GM12874 (cell line): Measurements from ENCODE around the gene DENND2A.

ENCODE experiments used
- CTCF ChIP-seq: IDR thresholded peaks from 2 replicates; pipeline ENCODE4 v1.5.1; 2011; ENCODE audit warnings: low read depth, mild to moderate bottlenecking, control low read depth, low read length, moderate library complexity; ENCODE audit not compliant: insufficient read depth

Gene DENND2A

GRCh38 chr7:140684066-140684950 lies 43.7 kb upstream of the DENND2A start:
- TF ChIP-seq CTCF = no peak

GRCh38 chr7:140683657-140684056 lies 43.0 kb upstream of the DENND2A start:
- TF ChIP-seq CTCF = no peak

DNA sequence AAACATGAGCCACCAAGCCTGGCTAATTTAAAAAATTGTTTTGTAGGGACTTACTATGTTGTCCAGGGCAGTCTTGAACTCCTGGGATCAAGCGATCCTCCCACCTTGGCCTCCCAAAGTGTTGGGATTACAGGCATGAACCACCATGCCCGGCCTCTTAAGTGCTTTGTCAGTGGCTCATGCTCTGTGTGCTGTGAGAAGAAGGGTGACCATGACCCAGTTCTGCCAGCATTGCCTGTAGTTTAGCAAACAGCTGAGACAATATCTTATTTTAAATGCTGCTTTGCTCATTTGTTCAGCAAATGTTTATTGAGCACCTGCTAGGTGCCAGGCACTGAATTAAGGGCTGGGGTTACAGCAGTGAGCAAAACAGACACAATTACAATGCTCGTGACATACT lies 41.2 kb upstream of the DENND2A start:
- no peak for TF ChIP-seq CTCF

GRCh38 chr7:140680886-140681285 lies 40.3 kb upstream of the DENND2A start:
- no peak for TF ChIP-seq CTCF

- no peak for TF ChIP-seq CTCF
Observed at GRCh38 chr7:140679186-140679585, 38.6 kb upstream of the DENND2A start.

- TF ChIP-seq CTCF = no peak
Observed at GRCh38 chr7:140678816-140679130, 38.2 kb upstream of the DENND2A start.

GRCh38 chr7:140678081-140678815 lies 37.6 kb upstream of the DENND2A start:
- TF ChIP-seq CTCF = no peak
